ENCODE measurements around the gene CLEC19A.

DNA sequence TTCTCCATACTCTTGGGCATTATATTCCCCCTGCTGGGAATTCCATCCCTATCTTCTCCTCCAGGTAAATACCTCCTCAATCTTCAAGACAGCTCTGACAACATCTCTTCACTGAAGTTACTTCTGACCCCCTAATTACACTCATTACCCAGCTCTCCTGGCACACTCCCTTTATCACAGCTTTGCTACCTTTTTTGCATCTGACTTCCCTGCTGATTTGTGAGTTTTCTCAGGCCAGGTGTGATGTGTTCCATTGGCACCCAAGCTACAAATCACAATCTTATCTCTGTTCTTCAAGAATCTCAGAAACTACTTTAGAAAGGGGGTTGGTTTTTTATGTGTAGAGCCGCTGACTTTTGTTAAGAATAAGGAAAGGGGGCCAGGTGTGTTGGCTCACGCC lies 14.0 kb downstream of the CLEC19A start:
- TF ChIP-seq SP1 (IDR thresholded peaks at IDR 0.05): no peak
- TF ChIP-seq FOXM1 (IDR thresholded peaks at IDR 0.05; ENCODE audit: borderline replicate concordance): no peak
- no peak for TF ChIP-seq CTBP1 (IDR thresholded peaks at IDR 0.05; ENCODE audit: borderline replicate concordance)
- no peak for TF ChIP-seq L3MBTL2 (conservative IDR thresholded peaks at IDR 0.05)
- TF ChIP-seq ARNT (IDR thresholded peaks at IDR 0.05): no peak
- TF ChIP-seq ZNF384 (IDR thresholded peaks at IDR 0.05): no peak
- no peak for TF ChIP-seq FOXK2 (IDR thresholded peaks at IDR 0.05)
- no peak for TF ChIP-seq FOXA1 (IDR thresholded peaks at IDR 0.05)
- no peak for TF ChIP-seq TARDBP (IDR thresholded peaks at IDR 0.05)
- no peak for TF ChIP-seq NFRKB (IDR thresholded peaks at IDR 0.05)
- no peak for TF ChIP-seq BHLHE40 (IDR thresholded peaks at IDR 0.05; ENCODE audit: borderline replicate concordance)

Measured in HEK293T (cell line).